Thymus (tissue), 11 donors: ENCODE measurements around the gene ZFP3. TPM values are rescaled to one million over a fixed set of nuclear protein-coding genes. Genes with fewer than 3 reads are reported as not detected.

Experiments
- DNase-seq, 9 donors: peaks; one replicate each; pipeline ENCODE4 v3.0.0-alpha.2; 2013; ENCODE audit warnings: low spot score in 9 of 9, low read depth in 6 of 9, missing footprints in 1 of 9
- H3K27ac ChIP-seq, 2 donors: one replicate each; pipeline ENCODE4 v1.5.1; 2013; ENCODE audit warnings: control low read depth in 1 of 2, low read depth in 1 of 2, low read length in 1 of 2, mild to moderate bottlenecking in 1 of 2, moderate library complexity in 1 of 2
- H3K27me3 ChIP-seq, 2 donors: one replicate each; pipeline ENCODE4 v1.5.1; 2013; ENCODE audit warnings: low read length in 1 of 2; ENCODE audit not compliant: control insufficient read depth in 2 of 2, insufficient read depth in 1 of 2
- H3K36me3 ChIP-seq, 2 donors: one replicate each; pipeline ENCODE4 v1.5.1; 2013; ENCODE audit warnings: low read length in 1 of 2, mild to moderate bottlenecking in 1 of 2, moderate library complexity in 1 of 2; ENCODE audit not compliant: control insufficient read depth in 2 of 2, insufficient read depth in 2 of 2
- H3K4me1 ChIP-seq, 2 donors: one replicate each; pipeline ENCODE4 v1.5.1; 2013; ENCODE audit warnings: low read length in 2 of 2; ENCODE audit not compliant: control insufficient read depth in 2 of 2, insufficient read depth in 2 of 2
- H3K4me3 ChIP-seq, 2 donors: one replicate each; pipeline ENCODE4 v1.5.1; 2013; ENCODE audit warnings: low read length in 2 of 2, control low read depth in 1 of 2, mild to moderate bottlenecking in 1 of 2
- H3K9me3 ChIP-seq, 2 donors: one replicate each; pipeline ENCODE4 v1.5.1; 2013; ENCODE audit warnings: low read length in 1 of 2, mild to moderate bottlenecking in 1 of 2; ENCODE audit not compliant: control insufficient read depth in 2 of 2, insufficient read depth in 1 of 2
- WGBS: extraction: QIAGEN DNeasy Blood & Tissue Kit; methylation state at CpG from one replicate; pipeline ENCODE4 v1.1.7; 2013; 5-methylcytosine and 5-hydroxymethylcytosine counted together
- polyA plus RNA-seq: library from polyadenylated mRNA; stranded (reverse); fragments of 200-250 nt; gene quantifications from one replicate; pipeline ENCODE4 v1.2.3, GENCODE V29; 2013
- total RNA-seq: library from RNA; stranded (reverse); fragments of 120-200 nt; gene quantifications from one replicate; pipeline ENCODE4 v1.2.4, GENCODE V29; 2013
- donor health status: healthy.

Gene ZFP3
- total and polyA plus RNA-seq, 2 donors = 3.3 to 4.6 TPM

DNA sequence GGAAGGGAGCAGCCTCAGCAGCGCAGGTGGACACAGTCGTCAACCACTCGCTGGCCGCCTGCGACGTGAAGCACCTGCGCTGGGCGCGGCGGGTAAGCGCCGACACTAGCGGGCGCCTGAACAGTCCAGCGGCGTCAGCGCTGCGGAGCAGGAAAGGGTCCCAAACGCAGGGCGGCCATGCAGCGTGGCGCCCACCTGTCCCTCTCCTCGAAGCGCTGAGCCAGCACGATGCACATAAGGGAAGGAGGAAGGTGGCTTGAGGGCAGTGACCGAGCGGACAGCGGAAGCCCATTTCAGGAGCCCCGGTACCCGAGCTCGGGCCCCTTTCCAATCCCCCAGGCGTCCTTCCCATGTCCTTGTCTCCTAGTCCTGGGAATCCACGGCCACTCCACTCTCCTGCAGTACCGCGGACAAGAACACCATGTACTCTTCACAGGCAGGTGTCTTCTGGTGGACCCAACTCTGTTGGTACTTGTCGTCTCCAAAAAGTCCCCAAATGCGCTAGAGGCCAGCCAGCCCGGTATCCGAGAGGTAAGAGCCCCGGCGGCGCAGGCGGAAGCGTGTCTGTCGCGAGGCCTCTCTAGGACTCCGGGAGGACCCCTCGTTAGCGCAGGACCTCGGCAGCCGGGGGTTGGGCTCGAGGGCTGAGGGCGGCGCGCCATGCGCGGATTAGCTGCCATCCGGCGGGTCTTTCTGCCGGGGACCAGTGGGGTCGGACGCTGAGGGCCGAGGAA, 19.0 kb downstream of the ZFP3 start:
- WGBS = 5% methylated on average over 63 of the region's 63 CpGs
- Histone ChIP-seq H3K27ac (no peak overlapping the region), H3K9me3 (peaks cover 23 to 39% of the 10 kb centered on the region in 2 donors), H3K4me1 (no peaks in the 10 kb centered on the region), H3K27me3 (peaks cover 8 to 35% of the 10 kb centered on the region in 2 donors), H3K36me3 (peaks cover 0 to 2% of the 10 kb centered on the region in 2 donors), H3K4me3 (peak overlapping the region; percentile 32 to 38)
- peak in 3 of 9 donors; percentile 31 to 41 (median 38) for DNase-seq

DNA sequence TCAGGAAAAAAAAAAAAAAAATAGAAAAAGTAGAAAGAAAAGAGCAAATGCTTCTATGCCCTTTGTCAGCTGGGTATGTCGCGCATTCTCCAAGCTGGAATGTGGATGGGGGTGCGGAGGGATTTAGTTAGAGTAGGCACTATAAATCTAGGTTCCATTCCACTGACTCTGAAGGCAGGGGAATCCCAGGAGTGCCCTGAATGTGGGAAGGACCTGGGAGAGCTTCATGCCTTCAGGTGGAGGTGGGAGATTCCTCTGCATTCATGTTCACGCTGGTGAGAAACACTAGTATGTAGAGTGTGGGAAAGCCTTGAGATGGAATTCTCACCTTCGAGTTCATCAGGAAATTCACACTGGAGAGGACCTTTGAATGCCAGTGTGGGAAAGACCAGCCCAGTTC, 21.0 kb downstream of the ZFP3 start:
- H3K27ac ChIP-seq = no peak overlapping the region
- no peak overlapping the region for H3K4me3 ChIP-seq
- no peak for DNase-seq
- peaks cover 11 to 34% of the 10 kb centered on the region in 2 donors for H3K9me3 ChIP-seq
- WGBS = 93% methylated on average over 5 of the region's 5 CpGs
- H3K36me3 ChIP-seq = no peaks in the 10 kb centered on the region
- H3K4me1 ChIP-seq = no peaks in the 10 kb centered on the region
- peaks cover 8 to 35% of the 10 kb centered on the region in 2 donors for H3K27me3 ChIP-seq

DNA sequence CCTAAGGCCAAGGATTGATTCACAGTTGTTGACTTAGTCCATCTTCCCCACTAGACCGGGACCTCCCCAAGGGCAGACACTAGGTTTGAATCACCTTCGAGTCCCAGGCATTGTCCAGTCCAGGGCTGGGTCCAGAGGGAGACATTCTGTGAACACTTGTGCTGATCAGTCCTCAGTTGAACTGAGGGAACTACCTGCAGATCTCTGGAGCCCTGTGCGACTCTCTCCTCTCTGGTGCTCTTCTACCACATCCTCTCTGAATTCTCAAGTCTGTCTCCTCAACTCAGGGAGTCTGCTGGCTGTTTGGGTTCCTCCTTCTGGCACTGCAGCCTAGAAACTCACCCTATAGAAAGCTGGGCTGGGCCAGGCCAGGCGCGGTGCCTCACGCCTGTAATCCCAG, 22.6 kb downstream of the ZFP3 start:
- no peak overlapping the region for H3K4me3 ChIP-seq
- 94% methylated on average over 6 of the region's 6 CpGs for WGBS
- peaks cover 10 to 28% of the 10 kb centered on the region in 2 donors for H3K9me3 ChIP-seq
- no peak for DNase-seq
- no peaks in the 10 kb centered on the region for H3K4me1 ChIP-seq
- H3K27me3 ChIP-seq = peaks cover 8 to 31% of the 10 kb centered on the region in 2 donors
- H3K27ac ChIP-seq = no peak overlapping the region
- H3K36me3 ChIP-seq = peaks cover 2 to 5% of the 10 kb centered on the region in 2 donors

DNA sequence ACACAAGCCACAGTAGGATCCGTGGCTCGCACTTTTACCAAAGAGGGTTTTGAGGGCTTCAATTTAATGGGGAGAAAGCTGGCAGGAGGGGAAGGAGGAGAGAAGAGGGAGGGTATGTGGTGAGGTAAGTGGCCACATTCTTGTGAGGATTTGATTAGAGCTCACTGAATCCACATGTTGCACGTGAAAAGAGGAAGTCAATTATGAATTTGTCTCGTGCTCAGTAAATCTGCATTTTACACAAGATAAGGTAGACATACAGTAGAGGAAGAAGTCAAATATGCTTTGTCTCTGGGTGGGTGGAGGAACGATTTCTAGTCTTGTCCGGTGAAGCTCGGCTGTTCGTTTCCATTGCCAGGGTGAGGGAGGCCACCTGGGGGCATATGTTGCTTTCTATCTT, 32.5 kb downstream of the ZFP3 start:
- DNase-seq = peak in 1 of 9 donors; percentile 8
- peaks cover 5 to 17% of the 10 kb centered on the region in 2 donors for H3K4me1 ChIP-seq
- peaks cover 7 to 17% of the 10 kb centered on the region in 2 donors for H3K27me3 ChIP-seq
- peaks cover 12 to 18% of the 10 kb centered on the region in 2 donors for H3K36me3 ChIP-seq
- peaks cover 3 to 14% of the 10 kb centered on the region in 2 donors for H3K9me3 ChIP-seq
- no peak overlapping the region for H3K27ac ChIP-seq
- WGBS = 23% methylated on average over 8 of the region's 8 CpGs
- H3K4me3 ChIP-seq = peak overlapping the region; percentile 70 to 79

DNA sequence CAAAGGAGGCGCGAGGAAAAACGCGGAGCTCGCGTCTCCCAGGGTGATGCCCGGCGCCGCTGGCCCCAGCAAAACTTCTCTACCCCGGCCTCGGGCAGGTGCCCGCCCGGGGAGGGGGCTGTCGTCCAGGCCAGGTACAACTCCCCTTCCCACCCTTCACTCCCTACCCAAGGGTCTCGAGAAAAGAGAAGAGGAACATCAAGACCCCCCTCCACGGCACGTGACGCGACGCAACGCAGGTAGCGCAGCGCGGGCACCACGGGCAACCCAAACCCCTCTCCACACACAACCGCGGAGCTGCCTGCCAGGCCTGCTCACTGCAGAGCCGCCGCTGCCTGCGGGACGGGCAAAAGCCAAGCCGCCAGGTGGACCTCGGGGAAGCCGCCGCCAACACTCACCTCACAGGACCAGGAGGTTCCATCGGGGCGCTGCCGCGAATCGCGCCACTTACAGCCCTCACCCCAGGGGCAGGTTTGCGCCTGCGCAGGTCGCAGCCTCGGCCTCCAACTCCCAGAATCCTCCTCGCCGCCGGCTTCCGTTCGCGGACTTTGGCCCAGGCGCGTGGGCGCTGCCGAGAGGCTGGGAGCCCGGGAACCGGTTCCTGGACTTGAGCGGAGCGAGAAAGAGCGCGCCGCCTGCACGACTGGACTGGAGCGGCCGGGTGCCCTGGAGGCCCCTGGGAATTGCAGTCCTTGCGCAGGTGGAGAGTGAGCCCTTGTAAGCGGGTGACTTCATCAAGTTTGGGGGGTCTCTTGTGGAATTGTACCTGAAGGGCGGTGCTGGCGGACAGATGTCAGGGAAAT, 33.3 kb downstream of the ZFP3 start, which contains the start of gene ZNF232:
Gene ZNF232 (minus strand): TSS at position 477 of the 803 bp plus-strand sequence. CDS start 56 bp downstream, at position 421.
- DNase-seq = peak; percentile 74 to 93 (median 85)
- Histone ChIP-seq H3K9me3 (peaks cover 6 to 16% of the 10 kb centered on the region in 2 donors), H3K4me3 (peak within 1 kb of the TSS; percentile 70 to 79), H3K27ac (peak within 1 kb of the TSS in 1 of 2 donors; percentile 57), H3K4me1 (peaks cover 5 to 17% of the 10 kb centered on the region in 2 donors), H3K27me3 (peaks cover 13 to 25% of the 10 kb centered on the region in 2 donors), H3K36me3 (peaks cover 7 to 13% of the 10 kb centered on the region in 2 donors)
- under 1% methylated on average over 69 of the region's 69 CpGs for WGBS

DNA sequence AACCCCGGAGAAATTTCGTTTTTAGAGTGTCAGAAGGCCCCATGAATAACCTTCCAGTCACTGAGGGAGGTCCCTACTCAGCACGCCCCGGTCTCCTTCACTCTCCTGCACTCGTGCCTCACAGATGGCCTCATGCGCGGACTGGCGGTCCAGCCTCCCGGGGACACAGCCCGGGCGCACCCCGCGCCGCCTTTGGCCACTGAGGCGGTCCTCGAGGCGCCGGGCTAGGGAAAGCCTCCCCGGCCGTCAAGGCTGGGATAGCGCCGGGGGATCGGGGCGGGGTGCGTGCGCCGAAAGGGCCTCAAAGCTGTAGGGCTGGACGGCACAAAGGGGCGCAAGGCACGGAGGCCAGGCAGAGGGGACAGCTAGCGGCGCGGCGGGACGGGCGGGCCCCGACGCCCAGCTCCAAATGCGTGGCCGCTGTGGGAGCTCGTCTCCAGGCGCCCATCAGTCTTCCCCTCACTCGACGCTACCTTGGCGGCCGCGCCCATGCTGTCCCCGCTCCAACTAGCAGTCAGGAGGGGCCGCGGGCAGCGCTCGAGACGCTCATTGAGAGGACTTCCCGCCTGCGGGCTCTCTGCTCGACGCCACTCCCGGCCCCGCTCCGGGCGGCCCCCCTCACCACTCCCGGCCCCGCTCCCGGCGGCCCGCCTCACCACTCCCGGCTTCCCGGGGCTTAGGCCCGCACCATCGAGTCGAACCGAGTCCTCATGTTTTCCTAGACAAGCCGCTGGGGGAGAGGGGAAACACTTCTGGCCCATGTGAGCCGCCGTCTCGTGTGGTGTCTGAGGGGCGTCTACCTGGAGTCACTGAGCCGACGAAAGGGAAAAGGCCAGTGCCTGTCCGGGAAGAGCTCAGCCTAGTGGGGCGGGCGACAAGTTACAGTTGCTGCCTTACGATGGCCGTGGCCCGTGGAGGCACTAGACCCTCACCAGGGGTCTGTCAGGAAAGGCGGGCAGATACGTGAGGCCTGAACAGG, 37.7 kb downstream of the ZFP3 start, which contains the start of gene USP6:
Gene USP6 (plus strand): TSS at position 360 of the 979 bp plus-strand sequence. CDS start 14,336 bp downstream, outside the sequence.
- DNase-seq = no peak
- 35% methylated on average over 87 of the region's 87 CpGs for WGBS
- Histone ChIP-seq H3K27me3 (peaks cover 20 to 65% of the 10 kb centered on the region in 2 donors), H3K36me3 (no peaks in the 10 kb centered on the region), H3K4me1 (peaks cover under 1 to 10% of the 10 kb centered on the region in 2 donors), H3K9me3 (peaks cover 8 to 26% of the 10 kb centered on the region in 2 donors), H3K27ac (no peak within 1 kb of the TSS), H3K4me3 (no peak within 1 kb of the TSS)

DNA sequence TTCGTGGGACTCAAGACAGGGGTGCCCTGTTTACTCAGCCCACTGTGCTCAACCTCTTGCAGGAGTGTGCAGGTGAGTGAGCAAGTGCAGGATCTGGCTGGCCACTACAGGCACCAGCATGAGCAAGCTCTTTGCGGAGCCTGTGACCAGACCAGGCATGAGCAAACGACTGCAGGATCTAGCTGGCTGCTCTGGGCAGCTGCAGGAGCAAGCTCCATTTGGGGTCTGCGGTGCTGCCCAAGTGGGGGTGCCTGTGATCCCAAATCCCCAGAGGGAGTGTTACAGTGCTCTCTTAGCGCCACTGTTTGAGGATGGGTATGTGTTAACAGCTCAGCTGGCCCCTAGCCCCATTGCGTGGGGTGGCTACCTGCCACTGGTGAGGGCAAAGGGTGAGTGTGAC, 40.0 kb downstream of the ZFP3 start:
- WGBS = 95% methylated on average over 6 of the region's 6 CpGs
- H3K27me3 ChIP-seq = peaks cover 29 to 85% of the 10 kb centered on the region in 2 donors

DNA sequence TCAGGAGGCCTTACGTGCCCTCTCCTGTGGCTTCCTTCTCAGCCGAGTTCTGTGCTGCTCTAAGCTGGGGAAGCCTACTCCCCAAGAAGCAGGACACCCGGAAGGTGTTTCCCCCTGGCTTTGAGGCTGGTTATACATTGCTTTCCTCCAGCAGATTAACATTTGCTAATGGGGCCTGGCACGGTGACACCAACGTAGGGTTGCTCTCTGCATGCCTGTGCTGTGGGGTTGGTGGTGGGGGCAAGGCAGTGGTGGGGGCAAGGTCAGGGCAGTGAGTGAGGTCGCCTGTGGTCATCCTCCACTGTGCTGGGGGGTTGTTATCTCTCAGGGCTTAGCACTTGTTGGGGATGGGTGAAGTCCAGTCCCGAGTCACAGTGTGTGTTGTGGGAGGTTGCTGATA, 41.8 kb downstream of the ZFP3 start:
- H3K27ac ChIP-seq = no peak overlapping the region
- H3K9me3 ChIP-seq = peaks cover 8 to 16% of the 10 kb centered on the region in 2 donors
- DNase-seq = no peak
- no peaks in the 10 kb centered on the region for H3K36me3 ChIP-seq
- peaks cover 2 to 3% of the 10 kb centered on the region in 2 donors for H3K4me1 ChIP-seq
- peaks cover 36 to 94% of the 10 kb centered on the region in 2 donors for H3K27me3 ChIP-seq
- WGBS = 91% methylated on average over 7 of the region's 7 CpGs
- no peak overlapping the region for H3K4me3 ChIP-seq

More for the DNA sequence above, 40.0 kb downstream of the ZFP3 start:
- no peak overlapping the region for H3K4me3 ChIP-seq
- H3K4me1 ChIP-seq = peaks cover 2 to 3% of the 10 kb centered on the region in 2 donors
- DNase-seq = no peak
- no peak overlapping the region for H3K27ac ChIP-seq
- H3K9me3 ChIP-seq = peaks cover 8 to 22% of the 10 kb centered on the region in 2 donors
- H3K36me3 ChIP-seq = no peaks in the 10 kb centered on the region
